ENCODE measurements around the gene TMEM106C. TPM values are rescaled to one million over a fixed set of nuclear protein-coding genes. Genes with fewer than 3 reads are reported as not detected.

Gene TMEM106C
- total RNA-seq, 1 experiment from 2014 or later: 281 TPM

- Mint-ChIP-seq H3K4me3 (ENCODE audit: unreplicated experiment) (no peak overlapping the region), H3K27me3 (ENCODE audit: insufficient read depth, unreplicated experiment) (no peaks in the 10 kb centered on the region), H3K27ac (ENCODE audit: unreplicated experiment) (no peak overlapping the region), H3K4me1 (ENCODE audit: low read depth, unreplicated experiment) (no peaks in the 10 kb centered on the region), H3K9me3 (ENCODE audit: unreplicated experiment) (no peaks in the 10 kb centered on the region), H3K36me3 (ENCODE audit: insufficient read depth, unreplicated experiment) (peaks cover 26% of the 10 kb centered on the region)
- DNase-seq: no peak
- CTCF ChIA-PET: no interaction called here
- H3K4me1 ChIP-seq: no peaks in the 10 kb centered on the region
- TF ChIP-seq CTCF (IDR thresholded peaks at IDR 0.05; ENCODE audit: insufficient read depth in 1 of 2, low read depth in 1 of 2, low read length in 1 of 2, severe bottlenecking in 1 of 2, unreplicated experiment in 1 of 2): no peak
- H3K9me3 ChIP-seq: no peaks in the 10 kb centered on the region
- no peak overlapping the region for H3K4me3 ChIP-seq (ENCODE audit: low read depth, low read length)
- no TSS peak for BruUV-seq (replicated peaks)
- POLR2A ChIA-PET: no interaction called here
- H3K36me3 ChIP-seq (ENCODE audit: control insufficient read depth, insufficient read depth, low read length): no peaks in the 10 kb centered on the region; the same call in 1 of the 2 replicates
- no peaks in the 10 kb centered on the region for H3K27me3 ChIP-seq (replicated peaks; ENCODE audit: control insufficient read depth, insufficient read depth, low read length)
- intact Hi-C loops (cut with micrococcal nuclease; ENCODE audit: unreplicated experiment): no loop called here
These were observed 21.0 kb downstream of the TMEM106C start for GRCh38 chr12:47984331-47984801.

- no peaks in the 10 kb centered on the region for H3K27me3 ChIP-seq (replicated peaks; ENCODE audit: control insufficient read depth, insufficient read depth, low read length)
- H3K27ac Mint-ChIP-seq (ENCODE audit: unreplicated experiment): no peak overlapping the region
- CTCF ChIA-PET: no interaction called here
These were observed 22.3 kb downstream of the TMEM106C start for GRCh38 chr12:47985596-47986290.

DNA sequence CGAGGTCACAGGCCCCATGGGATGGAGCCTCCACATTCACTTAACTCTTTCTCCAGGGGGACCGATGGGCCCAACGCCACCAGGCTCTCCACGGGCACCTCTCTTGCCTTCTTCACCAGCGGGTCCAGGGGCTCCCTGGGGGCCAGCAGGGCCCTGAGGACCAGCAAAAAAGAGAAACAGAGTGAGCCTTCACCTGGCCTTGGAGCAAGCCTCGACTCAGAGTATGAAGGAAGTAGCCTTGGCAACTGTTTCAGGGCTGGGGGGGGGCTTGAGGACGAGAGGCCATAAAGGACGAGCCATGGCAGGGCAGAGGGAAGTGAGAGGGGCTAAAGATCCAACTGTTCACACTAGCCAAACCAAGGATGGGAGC, 22.9 kb downstream of the TMEM106C start:
- ChIA-PET POLR2A (no interaction called here), CTCF (no interaction called here)
- Histone ChIP-seq H3K4me1 (no peaks in the 10 kb centered on the region), H3K36me3 (ENCODE audit: control insufficient read depth, insufficient read depth, low read length) (no peaks in the 10 kb centered on the region; the same call in 1 of the 2 replicates), H3K4me3 (ENCODE audit: low read depth, low read length) (no peak overlapping the region), H3K27me3 (replicated peaks; ENCODE audit: control insufficient read depth, insufficient read depth, low read length) (no peaks in the 10 kb centered on the region), H3K9me3 (no peaks in the 10 kb centered on the region)
- H3K27ac Mint-ChIP-seq (ENCODE audit: unreplicated experiment): no peak overlapping the region
- no peak for DNase-seq
- no peak overlapping the region for H3K4me3 Mint-ChIP-seq (ENCODE audit: unreplicated experiment)
- H3K4me1 Mint-ChIP-seq (ENCODE audit: low read depth, unreplicated experiment): no peaks in the 10 kb centered on the region
- H3K36me3 Mint-ChIP-seq (ENCODE audit: insufficient read depth, unreplicated experiment): peaks cover 26% of the 10 kb centered on the region
- intact Hi-C loops (cut with micrococcal nuclease; ENCODE audit: unreplicated experiment): no loop called here
- no TSS peak for BruUV-seq (replicated peaks)
- no peak for TF ChIP-seq CTCF (IDR thresholded peaks at IDR 0.05; ENCODE audit: insufficient read depth in 1 of 2, low read depth in 1 of 2, low read length in 1 of 2, severe bottlenecking in 1 of 2, unreplicated experiment in 1 of 2)
- H3K9me3 Mint-ChIP-seq (ENCODE audit: unreplicated experiment): no peaks in the 10 kb centered on the region
- no peaks in the 10 kb centered on the region for H3K27me3 Mint-ChIP-seq (ENCODE audit: insufficient read depth, unreplicated experiment)

More at GRCh38 chr12:47985596-47986290, 22.3 kb downstream of the TMEM106C start:
- Mint-ChIP-seq H3K36me3 (ENCODE audit: insufficient read depth, unreplicated experiment) (peaks cover 26% of the 10 kb centered on the region), H3K4me1 (ENCODE audit: low read depth, unreplicated experiment) (no peaks in the 10 kb centered on the region), H3K4me3 (ENCODE audit: unreplicated experiment) (no peak overlapping the region), H3K9me3 (ENCODE audit: unreplicated experiment) (no peaks in the 10 kb centered on the region), H3K27me3 (ENCODE audit: insufficient read depth, unreplicated experiment) (no peaks in the 10 kb centered on the region)
- Histone ChIP-seq H3K4me1 (no peaks in the 10 kb centered on the region), H3K4me3 (ENCODE audit: low read depth, low read length) (no peak overlapping the region), H3K36me3 (ENCODE audit: control insufficient read depth, insufficient read depth, low read length) (no peaks in the 10 kb centered on the region; the same call in 1 of the 2 replicates), H3K9me3 (no peaks in the 10 kb centered on the region)
- POLR2A ChIA-PET: no interaction called here
- no peak for DNase-seq
- BruUV-seq (replicated peaks): no TSS peak
- no peak for TF ChIP-seq CTCF (IDR thresholded peaks at IDR 0.05; ENCODE audit: insufficient read depth in 1 of 2, low read depth in 1 of 2, low read length in 1 of 2, severe bottlenecking in 1 of 2, unreplicated experiment in 1 of 2)
- intact Hi-C loops (cut with micrococcal nuclease; ENCODE audit: unreplicated experiment): no loop called here
